B cell (primary cell): Measurements from ENCODE around the gene SLC35F5.

Experiments
- EZH2 ChIP-seq: IDR thresholded peaks from 2 replicates; pipeline ENCODE4 v1.6.1; 2012; ENCODE audit warnings: borderline replicate concordance, low read depth, mild to moderate bottlenecking, moderate library complexity, low read length; ENCODE audit not compliant: insufficient read depth, poor library complexity, severe bottlenecking
- TF ChIP-seq, protein P1 (sequence below): fragments of 200-600 bp; IDR thresholded peaks from one replicate; pipeline ENCODE4 v1.8.0; 2022; ENCODE audit warnings: antibody characterized with exemption, mild to moderate bottlenecking

- TF ChIP-seq, protein P1, sequence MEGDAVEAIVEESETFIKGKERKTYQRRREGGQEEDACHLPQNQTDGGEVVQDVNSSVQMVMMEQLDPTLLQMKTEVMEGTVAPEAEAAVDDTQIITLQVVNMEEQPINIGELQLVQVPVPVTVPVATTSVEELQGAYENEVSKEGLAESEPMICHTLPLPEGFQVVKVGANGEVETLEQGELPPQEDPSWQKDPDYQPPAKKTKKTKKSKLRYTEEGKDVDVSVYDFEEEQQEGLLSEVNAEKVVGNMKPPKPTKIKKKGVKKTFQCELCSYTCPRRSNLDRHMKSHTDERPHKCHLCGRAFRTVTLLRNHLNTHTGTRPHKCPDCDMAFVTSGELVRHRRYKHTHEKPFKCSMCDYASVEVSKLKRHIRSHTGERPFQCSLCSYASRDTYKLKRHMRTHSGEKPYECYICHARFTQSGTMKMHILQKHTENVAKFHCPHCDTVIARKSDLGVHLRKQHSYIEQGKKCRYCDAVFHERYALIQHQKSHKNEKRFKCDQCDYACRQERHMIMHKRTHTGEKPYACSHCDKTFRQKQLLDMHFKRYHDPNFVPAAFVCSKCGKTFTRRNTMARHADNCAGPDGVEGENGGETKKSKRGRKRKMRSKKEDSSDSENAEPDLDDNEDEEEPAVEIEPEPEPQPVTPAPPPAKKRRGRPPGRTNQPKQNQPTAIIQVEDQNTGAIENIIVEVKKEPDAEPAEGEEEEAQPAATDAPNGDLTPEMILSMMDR = no peak
- TF ChIP-seq EZH2 = no peak
These were observed at the start of gene SLC35F5 for GRCh38 chr2:113756355-113757137.
